PC-9 (cell line): ENCODE results near the gene MACROD2.

ENCODE experiments used
- CTCF ChIP-seq: fragments of 200-600 bp; sonication (generic); conservative IDR thresholded peaks from 2 replicates; pipeline ENCODE4 v1.6.1; 2017; ENCODE audit warnings: mixed run types, antibody characterized with exemption, mild to moderate bottlenecking, moderate library complexity
- EZH2 ChIP-seq: fragments of 200-600 bp; sonication (generic); IDR thresholded peaks from 2 replicates; pipeline ENCODE4 v1.8.0; 2017; ENCODE audit warnings: antibody characterized with exemption, low read depth

- no peak for TF ChIP-seq EZH2
- TF ChIP-seq CTCF: no peak
Measured at GRCh38 chr20:15061061-15061430, 1065.7 kb downstream of the MACROD2 start.
